ENCODE measurements around the gene CD81.

DNA sequence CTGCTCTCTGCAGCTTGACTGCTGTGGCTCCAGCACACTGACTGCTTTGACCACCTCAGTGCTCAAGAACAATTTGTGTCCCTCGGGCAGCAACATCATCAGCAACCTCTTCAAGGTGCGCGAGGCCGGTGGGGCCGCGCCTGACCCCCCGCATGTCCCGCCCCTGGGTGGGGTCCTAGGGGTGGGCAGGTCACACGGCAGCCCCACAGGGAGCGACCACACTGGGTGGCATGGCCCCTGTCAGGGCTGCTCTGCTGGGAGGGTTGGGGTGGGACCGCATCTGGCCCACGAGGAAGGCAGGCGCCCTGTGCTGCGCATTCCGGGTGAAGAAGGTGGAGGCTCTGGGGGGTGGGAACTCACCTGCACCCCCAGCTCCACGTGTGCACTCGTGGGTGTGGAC lies 18.7 kb downstream of the CD81 start:
- TF ChIP-seq POLR2AphosphoS5 (IDR thresholded peaks at IDR 0.05; ENCODE audit: low read length): no peak
- TF ChIP-seq, protein P1, sequence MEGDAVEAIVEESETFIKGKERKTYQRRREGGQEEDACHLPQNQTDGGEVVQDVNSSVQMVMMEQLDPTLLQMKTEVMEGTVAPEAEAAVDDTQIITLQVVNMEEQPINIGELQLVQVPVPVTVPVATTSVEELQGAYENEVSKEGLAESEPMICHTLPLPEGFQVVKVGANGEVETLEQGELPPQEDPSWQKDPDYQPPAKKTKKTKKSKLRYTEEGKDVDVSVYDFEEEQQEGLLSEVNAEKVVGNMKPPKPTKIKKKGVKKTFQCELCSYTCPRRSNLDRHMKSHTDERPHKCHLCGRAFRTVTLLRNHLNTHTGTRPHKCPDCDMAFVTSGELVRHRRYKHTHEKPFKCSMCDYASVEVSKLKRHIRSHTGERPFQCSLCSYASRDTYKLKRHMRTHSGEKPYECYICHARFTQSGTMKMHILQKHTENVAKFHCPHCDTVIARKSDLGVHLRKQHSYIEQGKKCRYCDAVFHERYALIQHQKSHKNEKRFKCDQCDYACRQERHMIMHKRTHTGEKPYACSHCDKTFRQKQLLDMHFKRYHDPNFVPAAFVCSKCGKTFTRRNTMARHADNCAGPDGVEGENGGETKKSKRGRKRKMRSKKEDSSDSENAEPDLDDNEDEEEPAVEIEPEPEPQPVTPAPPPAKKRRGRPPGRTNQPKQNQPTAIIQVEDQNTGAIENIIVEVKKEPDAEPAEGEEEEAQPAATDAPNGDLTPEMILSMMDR (IDR thresholded peaks at IDR 0.05 in 2 of 3, conservative IDR thresholded peaks at IDR 0.05 in 1 of 3; ENCODE audit: control insufficient read depth in 2 of 3, extremely low read depth in 1 of 3, insufficient read depth in 1 of 3, low read depth in 3 of 3, low read length in 3 of 3): no peak
- no peak for TF ChIP-seq CEBPB (IDR thresholded peaks at IDR 0.05; ENCODE audit: borderline replicate concordance in 1 of 2, low read depth in 2 of 2, low read length in 2 of 2)
- TF ChIP-seq RFX5 (IDR thresholded peaks at IDR 0.05; ENCODE audit: low read depth, low read length): no peak
- TF ChIP-seq RAD21 (IDR thresholded peaks at IDR 0.05; ENCODE audit: insufficient read depth, low read depth, low read length): no peak
- no peak for TF ChIP-seq POLR2A (IDR thresholded peaks at IDR 0.05; ENCODE audit: low read depth, low read length)
- TF ChIP-seq TCF3 (IDR thresholded peaks at IDR 0.05; ENCODE audit: borderline replicate concordance, insufficient read depth, low read depth, low read length): no peak
- TF ChIP-seq, protein P2, sequence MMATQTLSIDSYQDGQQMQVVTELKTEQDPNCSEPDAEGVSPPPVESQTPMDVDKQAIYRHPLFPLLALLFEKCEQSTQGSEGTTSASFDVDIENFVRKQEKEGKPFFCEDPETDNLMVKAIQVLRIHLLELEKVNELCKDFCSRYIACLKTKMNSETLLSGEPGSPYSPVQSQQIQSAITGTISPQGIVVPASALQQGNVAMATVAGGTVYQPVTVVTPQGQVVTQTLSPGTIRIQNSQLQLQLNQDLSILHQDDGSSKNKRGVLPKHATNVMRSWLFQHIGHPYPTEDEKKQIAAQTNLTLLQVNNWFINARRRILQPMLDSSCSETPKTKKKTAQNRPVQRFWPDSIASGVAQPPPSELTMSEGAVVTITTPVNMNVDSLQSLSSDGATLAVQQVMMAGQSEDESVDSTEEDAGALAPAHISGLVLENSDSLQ (IDR thresholded peaks at IDR 0.05): no peak
- TF ChIP-seq SP1 (IDR thresholded peaks at IDR 0.05; ENCODE audit: low read depth, low read length): no peak

Data from GM12878 (cell line).